Measurements from ENCODE around the gene PIK3R5.

DNA sequence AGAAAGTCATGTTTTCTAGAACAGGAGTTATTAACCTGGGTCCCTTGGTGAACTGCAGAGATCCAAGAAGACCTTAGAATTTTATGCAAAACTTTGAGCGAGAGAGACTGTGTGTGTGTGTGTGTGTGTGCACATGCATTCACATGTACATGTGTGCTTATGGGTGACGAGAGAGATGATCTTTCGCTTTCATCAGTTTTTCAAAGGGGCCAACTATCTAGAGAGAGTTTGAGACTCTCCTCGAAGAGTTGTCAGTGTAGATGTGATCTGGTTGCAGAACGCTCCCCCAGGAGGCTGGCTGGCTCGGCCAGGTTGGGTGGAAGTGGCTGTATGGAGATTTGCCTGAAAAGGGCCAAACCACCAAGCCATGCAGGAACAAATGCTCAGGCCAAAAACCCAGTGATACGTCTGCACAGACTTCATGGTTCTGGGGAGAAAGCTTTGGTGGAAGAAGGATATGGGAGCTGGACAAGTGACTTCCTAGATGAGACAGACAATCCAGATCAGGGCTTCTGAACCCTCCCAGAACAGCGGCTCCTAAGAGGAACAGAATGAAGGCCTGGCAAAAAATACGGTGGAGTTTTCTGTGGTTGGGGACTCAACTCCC is 6.1 kb downstream of the PIK3R5 start:
- TF ChIP-seq RFX5 (IDR thresholded peaks at IDR 0.05), result no peak
- no peak for TF ChIP-seq RNF2 (IDR thresholded peaks at IDR 0.05; ENCODE audit: borderline replicate concordance, low read depth)
- TF ChIP-seq, protein P1, sequence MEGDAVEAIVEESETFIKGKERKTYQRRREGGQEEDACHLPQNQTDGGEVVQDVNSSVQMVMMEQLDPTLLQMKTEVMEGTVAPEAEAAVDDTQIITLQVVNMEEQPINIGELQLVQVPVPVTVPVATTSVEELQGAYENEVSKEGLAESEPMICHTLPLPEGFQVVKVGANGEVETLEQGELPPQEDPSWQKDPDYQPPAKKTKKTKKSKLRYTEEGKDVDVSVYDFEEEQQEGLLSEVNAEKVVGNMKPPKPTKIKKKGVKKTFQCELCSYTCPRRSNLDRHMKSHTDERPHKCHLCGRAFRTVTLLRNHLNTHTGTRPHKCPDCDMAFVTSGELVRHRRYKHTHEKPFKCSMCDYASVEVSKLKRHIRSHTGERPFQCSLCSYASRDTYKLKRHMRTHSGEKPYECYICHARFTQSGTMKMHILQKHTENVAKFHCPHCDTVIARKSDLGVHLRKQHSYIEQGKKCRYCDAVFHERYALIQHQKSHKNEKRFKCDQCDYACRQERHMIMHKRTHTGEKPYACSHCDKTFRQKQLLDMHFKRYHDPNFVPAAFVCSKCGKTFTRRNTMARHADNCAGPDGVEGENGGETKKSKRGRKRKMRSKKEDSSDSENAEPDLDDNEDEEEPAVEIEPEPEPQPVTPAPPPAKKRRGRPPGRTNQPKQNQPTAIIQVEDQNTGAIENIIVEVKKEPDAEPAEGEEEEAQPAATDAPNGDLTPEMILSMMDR (IDR thresholded peaks at IDR 0.05), result no peak

Measured in A549 (cell line).